SK-N-DZ (cell line): Measurements from ENCODE around the gene E2F7.
A peak's percentile ranks its signal among the peaks of the same experiment; 100 is the strongest.

Source experiments
- DNase-seq: peaks from one replicate; pipeline ENCODE4 v3.0.0-alpha.2; 2015; ENCODE audit warnings: low spot score

Gene E2F7

DNA sequence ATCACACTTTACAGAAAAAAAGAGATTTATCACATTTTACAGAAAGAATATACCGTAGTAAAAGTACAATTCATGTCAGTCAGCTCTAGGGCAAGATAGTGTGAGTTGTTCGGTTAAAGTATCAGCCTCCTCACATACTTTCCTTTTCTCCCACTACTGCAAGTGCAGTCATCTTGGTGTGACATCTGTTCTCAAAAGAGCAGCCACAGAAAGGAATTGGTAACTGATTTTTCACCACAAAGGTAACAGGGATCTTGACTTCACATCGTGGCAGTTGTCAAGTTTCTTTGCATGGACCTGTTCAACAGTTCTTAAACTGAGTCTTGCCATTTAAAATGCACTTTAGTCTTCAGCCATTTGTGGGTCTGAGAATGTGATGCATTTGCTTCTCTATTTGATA is 5.0 kb upstream of the E2F7 start:
- no peak for DNase-seq

DNA sequence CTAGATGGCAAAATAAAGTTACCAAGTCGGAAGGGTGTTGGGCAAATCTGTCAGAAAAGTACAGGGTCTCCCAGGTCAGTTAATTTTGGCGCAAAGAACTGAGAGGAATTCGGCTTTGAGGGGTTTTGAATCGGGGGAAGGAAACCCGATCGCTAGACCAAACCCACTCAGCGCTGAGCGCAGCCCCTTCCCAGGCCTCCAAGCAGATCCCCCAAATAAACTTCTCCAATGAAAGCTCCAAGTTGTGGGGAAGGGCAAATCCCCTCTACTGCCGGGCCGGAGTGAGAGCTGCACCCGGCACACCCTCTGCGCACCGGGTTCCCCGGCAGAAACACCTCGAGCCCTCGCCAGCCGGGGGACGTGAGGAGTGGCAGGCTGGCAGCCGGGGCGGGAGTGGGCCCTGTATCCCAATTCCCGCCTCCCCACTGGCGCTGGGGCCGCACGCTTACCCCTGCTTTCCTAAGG is 441 bp downstream of the E2F7 start:
- DNase-seq: no peak

DNA sequence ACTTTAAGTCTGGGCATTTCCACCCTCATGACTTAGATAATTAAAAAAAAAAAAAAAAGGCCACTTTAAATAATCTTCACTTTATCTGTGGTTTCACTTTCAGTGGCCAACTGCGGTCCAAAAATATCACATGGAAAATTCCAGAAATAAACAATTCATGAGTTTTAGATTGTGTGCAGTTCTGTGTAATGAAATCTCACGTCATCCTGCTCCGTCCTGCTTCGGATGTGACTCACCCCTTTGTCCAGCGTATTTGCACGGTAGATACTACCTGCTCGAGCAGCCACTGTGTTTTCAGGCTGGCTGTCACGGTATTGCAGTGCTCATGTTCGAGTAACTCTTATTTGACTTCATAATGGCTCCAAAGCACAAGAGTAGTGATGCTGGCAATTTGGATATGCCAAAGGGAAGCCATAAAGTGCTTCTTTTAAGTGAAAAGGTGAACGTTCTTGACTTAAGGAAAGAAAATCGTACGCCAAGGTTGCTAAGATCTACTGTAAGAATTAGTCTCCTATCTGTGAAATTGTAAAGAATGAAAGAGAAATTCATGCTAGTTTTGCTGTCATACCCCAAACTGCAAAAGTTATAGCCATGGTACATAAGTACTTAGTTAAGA is 2.4 kb downstream of the E2F7 start:
- DNase-seq: no peak

DNA sequence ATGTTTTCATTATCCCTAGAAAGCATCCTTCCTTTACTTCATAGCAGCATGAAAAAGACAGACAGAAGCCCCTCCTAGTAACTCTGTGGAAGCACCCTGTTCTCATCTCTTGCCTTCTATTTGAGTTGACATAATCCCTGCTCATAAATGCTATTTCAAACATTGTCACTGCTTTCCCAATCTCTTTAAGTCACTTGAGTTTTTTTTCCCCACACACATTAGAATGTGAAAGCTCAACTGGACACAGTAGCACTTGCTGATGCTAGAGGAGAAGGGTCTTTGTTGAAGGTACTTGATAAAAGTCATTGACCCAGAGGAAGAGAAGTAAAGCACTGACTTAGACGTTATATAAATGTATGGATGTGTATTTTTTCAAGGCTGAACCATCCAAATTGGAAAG is 3.0 kb downstream of the E2F7 start:
- no peak for DNase-seq

DNA sequence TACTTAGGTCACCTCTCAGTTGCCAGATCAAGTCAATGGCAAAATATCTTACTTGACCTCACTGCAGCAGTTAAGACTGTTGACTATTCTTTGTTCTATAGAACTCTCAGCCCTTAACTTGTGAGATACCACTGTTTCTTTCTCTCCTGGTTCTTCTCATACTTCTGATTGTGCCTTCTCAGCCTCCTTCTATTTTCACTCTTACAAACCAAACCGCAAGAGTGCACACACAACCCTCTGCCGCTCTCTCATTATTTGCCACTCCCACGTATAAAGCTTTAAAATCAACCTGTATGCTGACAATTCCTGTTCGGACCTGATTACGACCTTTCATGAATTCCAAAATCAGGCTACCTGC is 4.5 kb downstream of the E2F7 start:
- no peak for DNase-seq

DNA sequence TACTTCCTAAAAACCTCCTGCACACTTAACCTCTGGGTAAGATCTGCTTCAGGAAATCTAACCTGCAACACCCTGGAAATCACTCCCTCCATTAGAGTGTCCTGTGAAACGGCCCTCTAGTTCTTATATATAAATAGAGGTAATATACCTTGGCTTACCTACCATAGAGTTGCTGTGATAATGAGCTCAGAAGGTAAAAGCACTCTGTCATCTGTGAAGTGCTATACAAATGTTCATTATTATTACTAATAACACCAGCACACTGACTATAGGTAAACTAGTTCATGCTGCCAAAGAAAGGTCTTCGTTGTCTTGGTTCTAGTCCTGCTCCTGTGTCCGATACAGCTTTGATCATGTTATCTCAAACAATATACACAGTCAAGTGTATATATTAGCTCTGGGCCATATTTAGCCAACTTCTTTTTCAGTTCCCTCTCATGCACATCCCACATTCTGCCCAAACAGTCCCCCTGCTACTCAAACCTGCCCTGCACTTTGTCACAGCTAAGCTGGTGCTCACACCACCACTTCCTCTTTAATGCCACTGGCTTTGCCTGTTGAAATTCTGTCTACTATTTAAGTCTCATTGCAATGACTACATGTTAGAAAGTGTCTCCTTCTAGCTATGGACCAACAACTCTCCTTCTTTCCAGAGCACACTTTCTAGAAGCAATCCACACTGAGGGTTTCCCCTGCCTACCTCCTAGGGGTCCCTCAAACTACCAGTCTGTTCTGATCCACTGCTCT is 5.1 kb downstream of the E2F7 start:
- DNase-seq: no peak

DNA sequence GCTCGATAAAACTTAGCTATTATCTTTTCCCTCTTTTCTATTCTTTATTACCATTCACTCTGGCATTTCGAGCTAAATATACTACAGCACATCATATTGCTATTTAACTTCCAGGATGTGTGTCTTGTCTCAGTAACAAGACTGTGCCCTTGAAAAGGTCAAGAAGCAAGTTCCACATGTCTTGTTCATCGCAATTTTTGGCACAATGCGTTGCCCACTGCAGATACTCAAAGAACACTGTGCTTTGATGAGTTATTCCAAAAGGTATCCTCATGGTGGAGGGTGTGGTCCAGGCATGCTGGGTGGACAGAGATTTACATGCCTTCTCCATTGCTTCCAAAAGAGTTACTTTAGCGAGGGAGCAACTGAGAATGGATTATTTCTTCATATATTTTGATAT is 6.6 kb downstream of the E2F7 start:
- no peak for DNase-seq

DNA sequence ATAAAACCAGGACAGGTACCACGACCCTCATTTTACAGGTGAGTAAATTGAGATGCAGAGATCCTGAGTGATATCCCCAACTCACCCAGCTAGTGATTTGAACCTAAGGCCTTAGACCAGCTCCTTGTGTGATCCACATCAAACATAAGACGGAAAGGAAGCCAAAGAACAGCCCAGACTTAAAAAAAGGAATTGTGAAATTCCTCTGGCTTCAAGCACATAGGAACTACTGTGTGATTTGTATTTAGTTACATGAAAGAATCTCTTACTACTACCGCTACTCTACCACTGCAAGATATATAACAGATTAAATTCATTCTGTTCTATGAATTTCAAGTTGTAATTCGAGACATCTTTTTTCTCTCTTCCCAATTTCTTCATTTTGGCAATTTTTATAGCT is 10.5 kb downstream of the E2F7 start:
- DNase-seq: no peak

DNA sequence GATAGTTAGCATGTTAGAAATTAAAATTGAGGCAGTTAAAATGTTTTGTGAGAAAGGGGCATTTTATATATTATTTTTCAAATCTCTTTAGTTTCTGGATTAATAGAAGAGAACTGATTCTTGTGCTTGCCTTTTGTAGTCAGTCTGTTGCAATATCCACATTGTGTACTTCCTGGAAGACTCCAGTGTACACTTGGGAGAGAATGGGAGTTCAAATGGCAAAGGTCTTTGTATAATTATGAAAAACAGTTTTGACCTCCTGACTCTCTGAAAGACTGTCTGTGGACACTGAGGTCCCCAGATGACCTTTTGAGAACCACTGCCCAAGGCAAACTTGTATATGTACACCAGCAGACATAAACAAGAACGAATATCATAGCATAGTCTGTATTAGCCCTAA is 12.1 kb downstream of the E2F7 start:
- DNase-seq: no peak

DNA sequence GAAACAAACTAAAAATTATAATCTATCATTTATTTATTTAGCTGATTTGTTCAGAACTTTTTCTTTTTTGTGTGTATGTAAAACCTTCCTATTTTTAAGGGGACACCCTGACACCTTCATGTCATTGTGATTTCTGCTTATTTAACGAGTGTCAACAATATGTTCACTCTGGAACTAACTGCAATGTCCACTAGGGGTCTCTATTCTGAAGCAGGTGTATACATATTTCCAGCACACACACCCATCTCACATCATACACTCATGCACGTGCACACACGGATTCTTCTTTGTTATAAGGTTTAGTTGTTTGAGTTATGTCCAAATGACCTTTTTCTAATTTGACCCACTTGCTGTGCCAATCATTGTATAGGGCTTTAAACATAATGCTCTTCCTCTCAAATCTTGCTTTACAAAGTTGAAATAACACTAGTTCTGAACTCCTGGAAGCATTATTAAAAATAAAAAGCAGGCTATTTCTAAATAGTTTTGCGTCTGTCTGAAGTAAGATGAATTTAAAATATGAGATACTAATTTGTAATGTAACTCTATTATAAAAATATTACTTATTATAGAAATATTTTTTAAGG is 15.5 kb downstream of the E2F7 start:
- DNase-seq: peak; percentile 68

DNA sequence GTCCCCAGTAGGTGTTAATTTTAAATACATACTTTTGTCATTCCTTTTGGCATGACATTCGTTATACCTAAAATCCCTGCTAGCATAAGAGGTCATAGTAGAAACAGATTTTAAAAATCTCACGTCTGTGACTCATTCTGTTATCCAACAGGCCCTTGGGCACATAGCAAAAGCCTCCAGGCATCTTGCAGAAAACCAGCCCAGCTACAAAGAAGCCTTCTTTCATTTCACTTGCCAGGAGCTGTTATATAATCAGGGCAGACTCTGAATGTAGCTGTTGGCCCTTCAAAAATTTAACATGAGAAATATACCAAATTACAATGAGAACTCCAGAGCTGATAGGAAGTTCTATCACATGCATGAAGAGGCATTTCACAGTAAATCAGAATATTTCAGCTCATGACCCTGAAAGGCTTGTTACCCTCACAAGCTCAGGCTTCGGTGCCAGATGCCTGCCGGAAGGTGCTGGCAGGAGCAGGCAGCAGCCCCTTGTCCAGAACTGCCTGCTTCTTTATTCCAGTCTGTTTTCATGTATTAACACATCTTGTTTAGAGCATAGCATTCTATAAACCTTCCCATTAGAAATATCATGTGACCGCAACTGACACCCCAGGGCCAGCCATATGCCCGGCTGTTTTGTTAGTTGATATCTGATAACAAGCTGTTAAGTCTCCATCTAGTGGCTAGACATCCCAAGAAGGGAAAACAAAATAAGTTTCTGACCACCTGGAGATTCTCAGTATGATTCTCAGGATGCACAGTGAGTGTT is 17.8 kb downstream of the E2F7 start:
- DNase-seq: no peak

DNA sequence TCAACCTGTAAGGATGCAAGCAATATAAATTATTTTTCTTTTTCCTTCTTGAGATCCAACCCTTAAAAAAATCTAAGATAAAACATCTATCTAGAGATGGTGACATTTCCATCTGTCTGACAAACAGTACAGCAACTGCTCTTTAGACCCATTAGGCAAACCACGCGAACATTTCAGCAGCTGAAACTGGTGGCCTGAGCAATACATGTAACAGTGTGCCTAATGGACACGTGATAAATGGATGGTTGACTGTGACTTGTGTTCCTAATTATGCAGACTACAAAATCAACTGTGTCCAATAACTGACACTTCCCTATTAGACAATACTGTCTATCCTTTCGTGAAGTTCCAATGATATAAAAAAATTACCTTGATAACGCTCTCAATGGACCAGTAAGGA is 18.9 kb downstream of the E2F7 start:
- no peak for DNase-seq

DNA sequence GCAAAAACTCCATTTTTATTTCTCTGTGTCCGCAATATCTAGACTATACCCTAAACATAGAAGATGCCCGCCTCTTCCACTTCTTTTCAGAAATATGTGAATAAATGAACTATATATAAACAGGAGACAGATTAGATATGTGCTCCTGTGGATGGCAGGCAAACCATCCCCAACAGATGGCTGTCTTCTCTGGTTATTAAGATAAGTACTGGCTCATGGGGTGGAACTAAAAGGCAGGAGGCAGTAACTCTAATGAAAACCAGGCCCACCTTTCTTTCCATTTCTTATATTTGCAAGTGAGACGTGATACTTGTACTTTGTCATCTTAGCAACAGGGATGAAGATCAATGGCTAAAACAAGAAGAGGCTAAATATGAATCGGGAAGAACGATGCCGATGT is 20.2 kb downstream of the E2F7 start:
- DNase-seq: no peak

DNA sequence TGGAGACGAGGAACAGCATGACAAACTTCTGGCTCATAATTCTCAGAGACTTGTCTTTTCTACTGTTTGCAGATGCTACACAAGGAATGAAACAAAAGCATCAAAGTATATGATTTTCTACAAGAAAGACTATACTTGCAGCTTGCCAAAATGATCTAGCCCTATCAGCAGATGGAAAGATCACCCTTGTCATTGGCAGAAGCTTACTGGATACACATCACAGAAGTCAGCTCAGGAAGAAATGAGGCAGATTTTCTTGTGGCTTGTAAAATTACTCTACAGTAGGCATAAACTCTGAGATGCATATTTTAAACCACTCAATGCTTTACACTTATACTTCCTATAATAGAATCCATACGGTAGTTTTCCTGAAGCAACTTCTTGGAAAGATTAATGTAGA is 20.6 kb downstream of the E2F7 start:
- DNase-seq: no peak

DNA sequence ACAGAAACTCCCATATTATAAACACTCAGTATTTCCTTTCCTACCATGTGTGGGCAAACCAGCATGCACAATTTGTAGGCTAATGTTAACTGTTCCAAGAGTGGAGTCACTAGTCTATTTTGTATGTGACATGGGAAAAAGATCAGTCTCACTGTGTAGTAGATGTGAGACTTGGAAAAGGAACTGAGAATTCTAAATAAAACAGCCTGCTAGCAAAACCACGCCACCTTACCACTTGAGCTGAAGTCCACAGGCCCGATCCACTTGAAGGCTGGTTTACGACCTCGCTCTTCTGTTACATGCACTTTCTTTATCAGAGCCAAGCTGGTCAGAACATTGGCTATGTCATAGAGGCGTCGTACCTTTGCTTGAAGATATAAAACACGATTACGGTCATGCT is 22.5 kb downstream of the E2F7 start:
- DNase-seq: no peak

DNA sequence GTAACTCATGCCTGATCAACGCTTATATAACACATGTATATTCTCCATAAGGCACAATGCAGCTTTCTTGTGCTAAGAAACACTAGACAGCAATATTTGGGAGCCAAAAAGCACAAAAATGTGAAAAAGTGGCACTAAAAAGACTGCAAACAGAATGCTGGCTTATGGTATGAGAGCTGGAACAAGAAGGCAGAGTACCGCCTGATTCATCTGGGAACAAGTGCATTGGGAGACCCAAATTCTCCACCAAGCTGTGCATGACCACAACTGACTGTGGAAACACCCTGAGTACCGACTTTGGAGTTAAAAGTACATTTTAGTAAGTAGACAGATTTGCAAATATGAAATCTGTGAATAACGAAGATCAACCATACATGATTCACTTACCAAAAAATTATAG is 25.1 kb downstream of the E2F7 start:
- no peak for DNase-seq

DNA sequence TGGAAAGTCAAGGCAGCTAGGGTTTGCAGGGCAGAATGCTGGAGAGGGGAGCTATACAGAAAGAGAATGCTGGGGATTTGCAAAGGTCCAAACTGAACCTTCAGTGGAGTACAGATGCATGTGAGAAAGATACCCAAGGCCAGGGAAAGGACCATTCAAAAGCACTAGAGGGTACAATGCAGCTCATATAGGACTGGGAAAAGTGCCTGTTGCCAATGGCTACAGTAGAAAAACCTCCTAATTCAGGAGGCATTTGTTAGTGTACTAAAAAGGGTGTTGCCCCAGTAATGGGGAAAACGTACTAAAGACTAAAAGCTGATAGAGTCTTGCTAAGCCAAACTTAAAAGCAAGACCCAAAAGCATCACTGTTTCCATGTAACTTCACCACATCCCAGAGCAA is 30.1 kb downstream of the E2F7 start:
- DNase-seq: no peak

DNA sequence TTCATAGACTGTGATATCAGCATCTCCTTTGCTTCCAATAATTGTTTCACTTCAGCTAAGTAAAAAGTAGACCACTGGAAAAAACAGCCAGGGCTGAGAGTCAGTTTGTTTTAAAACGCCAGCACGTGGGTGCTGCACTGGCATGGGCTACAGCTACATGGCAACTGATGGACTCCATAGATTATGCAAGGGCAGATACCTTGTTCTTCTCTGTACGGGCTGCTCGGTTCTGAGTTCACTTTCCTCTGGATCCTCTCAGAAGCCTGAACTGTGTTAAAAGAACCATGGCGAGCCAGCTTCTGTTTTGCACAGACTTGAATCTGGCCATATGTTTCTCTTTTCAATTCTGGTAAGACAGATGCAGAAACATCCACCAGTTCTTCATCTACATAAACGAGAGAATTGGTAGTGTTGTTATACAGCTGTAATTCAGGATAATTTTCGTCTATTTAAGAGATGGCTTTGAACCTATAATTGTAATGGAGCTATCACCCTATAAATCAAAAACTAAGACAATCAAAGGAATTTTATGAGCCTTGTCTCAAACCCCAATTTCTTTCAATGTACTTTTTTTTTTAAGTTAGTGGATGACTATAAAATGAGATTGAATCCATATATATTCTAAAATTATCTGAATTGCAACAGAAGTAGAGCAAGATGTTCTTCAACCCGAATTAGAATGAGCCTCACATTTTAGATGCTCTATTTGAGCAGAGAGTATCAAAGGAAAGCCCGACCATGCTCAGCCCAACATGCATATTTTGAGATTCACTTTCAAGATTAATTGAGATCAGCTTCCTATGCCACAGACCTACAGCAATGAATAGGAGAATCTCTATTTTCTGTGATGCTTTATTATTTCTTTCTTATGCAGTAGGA is 31.5 kb downstream of the E2F7 start:
- no peak for DNase-seq

DNA sequence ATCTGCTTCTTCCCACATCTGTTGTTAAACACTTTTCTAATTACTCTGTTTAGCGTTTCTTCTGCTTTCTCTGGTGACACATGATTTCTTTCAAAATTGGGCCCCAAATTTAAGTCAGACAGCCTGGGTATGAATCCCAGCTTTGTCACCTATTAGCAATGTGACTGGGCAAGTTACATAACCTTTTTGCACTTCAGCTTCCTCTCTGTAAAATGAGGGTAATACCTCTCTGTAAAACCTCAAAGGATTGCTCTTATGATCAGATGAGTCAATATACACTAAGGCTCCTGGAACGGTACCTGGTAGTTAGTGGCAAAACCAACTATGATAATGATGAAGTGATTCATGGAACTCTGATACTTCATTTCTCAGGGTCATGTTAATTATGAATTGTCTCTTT is 33.0 kb downstream of the E2F7 start:
- no peak for DNase-seq

DNA sequence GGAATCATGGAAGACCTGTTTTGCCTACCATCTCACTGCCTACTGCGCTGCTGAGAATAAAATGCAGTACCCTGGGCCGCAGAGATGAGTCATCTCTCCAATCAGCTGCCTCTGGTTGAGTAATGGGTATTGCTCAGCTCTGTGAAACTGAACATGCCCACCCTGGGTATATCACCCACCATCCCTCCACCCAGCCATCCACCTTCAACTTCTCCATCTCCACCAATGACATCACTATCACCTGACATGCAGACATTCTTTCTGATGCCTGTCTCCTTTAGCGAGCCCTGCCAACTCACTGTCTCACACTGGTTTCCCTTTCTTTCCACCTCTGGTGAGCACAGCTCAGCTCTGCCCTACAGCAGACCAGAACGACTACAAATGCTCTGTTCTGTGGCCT is 33.6 kb downstream of the E2F7 start:
- DNase-seq: no peak

DNA sequence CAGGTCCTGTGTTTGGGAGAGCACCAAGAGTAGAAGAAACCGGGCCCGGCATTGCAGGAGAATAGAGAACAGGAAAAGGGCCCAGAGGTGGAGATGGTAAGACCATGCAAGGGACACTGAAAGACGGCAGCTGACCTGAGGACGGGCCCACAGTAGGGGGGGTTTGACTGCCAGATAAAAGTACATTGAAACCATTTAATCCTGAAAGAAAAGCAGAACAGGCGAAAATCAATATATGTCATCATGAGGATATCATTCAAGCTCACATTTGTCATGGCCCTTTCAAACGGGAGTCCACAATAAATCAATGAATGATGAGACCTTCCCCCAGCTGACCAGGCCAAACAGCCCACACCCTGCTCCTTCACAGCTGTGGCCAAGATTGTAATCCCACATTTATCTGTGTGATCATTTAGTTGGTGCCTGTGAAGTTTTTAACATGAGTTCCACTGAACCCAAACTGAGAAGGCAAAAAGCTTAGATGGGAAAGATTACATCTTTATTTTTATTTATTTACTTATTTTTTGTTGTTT is 39.5 kb downstream of the E2F7 start:
- no peak for DNase-seq
